Transverse colon (tissue), 4 donors: ENCODE measurements around the gene CFAP99. TPM values are rescaled to one million over a fixed set of nuclear protein-coding genes. Genes with fewer than 3 reads are reported as not detected.

Experiments used
- DNase-seq: peaks from one replicate; pipeline ENCODE4 v3.0.0-alpha.2; 2019
- H3K27ac ChIP-seq, 4 donors: fragments of 200-600 bp; sonication (generic); 2 replicates each; pipeline ENCODE4 v1.5.1; 2016 to 2018; ENCODE audit warnings: inconsistent platforms in 4 of 4
- H3K27me3 ChIP-seq: fragments of 200-600 bp; sonication (generic); 2 replicates; pipeline ENCODE4 v1.5.1; 2017; ENCODE audit warnings: inconsistent platforms
- H3K36me3 ChIP-seq, 4 donors: fragments of 200-600 bp; sonication (generic); 2 replicates each; pipeline ENCODE4 v1.5.1; 2017 to 2019; ENCODE audit warnings: inconsistent platforms in 4 of 4
- H3K4me1 ChIP-seq, 4 donors: fragments of 200-600 bp; sonication (generic); 2 replicates each; pipeline ENCODE4 v1.5.1; 2017 to 2020; ENCODE audit warnings: inconsistent platforms in 4 of 4
- H3K4me3 ChIP-seq, 4 donors: fragments of 200-600 bp; sonication (generic); 1 replicate in 1 of 4; 2 replicates in 3 of 4; pipeline versions ENCODE4 v1.5.1 to v1.6.1; 2017 to 2019; ENCODE audit warnings: inconsistent platforms in 4 of 4
- H3K9me3 ChIP-seq, 2 donors: fragments of 200-600 bp; sonication (generic); 2 replicates each; pipeline ENCODE4 v1.5.1; 2017 to 2019; ENCODE audit warnings: inconsistent platforms in 2 of 2
- EP300 ChIP-seq: sonication (generic); formaldehyde crosslinking; IDR thresholded peaks from one replicate; pipeline ENCODE4 v1.6.1; 2017; ENCODE audit warnings: antibody characterized with exemption, low read depth
- POLR2A ChIP-seq: fragments of 450-650 bp; IDR thresholded peaks from one replicate; pipeline ENCODE4 v1.6.1; 2016; ENCODE audit warnings: antibody characterized with exemption, mild to moderate bottlenecking, moderate library complexity
- POLR2AphosphoS5 ChIP-seq, 3 donors: sonication (generic); formaldehyde crosslinking; IDR thresholded peaks; one replicate each; pipeline ENCODE4 v1.6.1; 2016; ENCODE audit warnings: antibody characterized with exemption in 3 of 3
- WGBS, 2 donors: methylation state at CpG; one replicate each; pipeline ENCODE4 v1.1.5; 2018; ENCODE audit warnings: low coverage in 1 of 2; 5-methylcytosine and 5-hydroxymethylcytosine counted together
- in situ Hi-C, 4 donors: fragments of 200-750 bp; cut with MboI; loops; one replicate each; pipeline versions ENCODE4 v1.15.0 to v1.15.1; 2017; ENCODE audit warnings: low sequenced_read_pairs in 3 of 4, low pct_ligation_motif_present in 1 of 4, low pct_unique_long_range_greater_than_20kb in 1 of 4
- intact Hi-C: fragments of 100-400 bp; cut with DNase I; formaldehyde crosslinking; loops from one replicate; pipeline ENCODE4 v1.15.1; 2023; ENCODE audit warnings: low total_unique reads
- total RNA-seq, 4 donors: library from RNA; depleted of rRNA; stranded (reverse); fragments of >200 nt; gene quantifications; one replicate each; pipeline ENCODE4 v1.1.0, GENCODE V29; 2016
- TF ChIP-seq, protein P1 (sequence below), 5 experiments: fragments of 200-600 bp in 3 of 5; fragments of 450-650 bp in 2 of 5; sonication (generic) in 3 of 5; IDR thresholded peaks; 1 replicate in 2 of 5; 2 replicates in 3 of 5; pipeline ENCODE4 v1.5.1; 2016 to 2017; ENCODE audit warnings: antibody characterized with exemption in 5 of 5, inconsistent platforms in 3 of 5, mild to moderate bottlenecking in 2 of 5, moderate library complexity in 1 of 5

The CFAP99 gene
- total RNA-seq, 4 donors from 2014 or later, result 0.32 to 0.82 (median 0.60) TPM; not detected in 1

DNA sequence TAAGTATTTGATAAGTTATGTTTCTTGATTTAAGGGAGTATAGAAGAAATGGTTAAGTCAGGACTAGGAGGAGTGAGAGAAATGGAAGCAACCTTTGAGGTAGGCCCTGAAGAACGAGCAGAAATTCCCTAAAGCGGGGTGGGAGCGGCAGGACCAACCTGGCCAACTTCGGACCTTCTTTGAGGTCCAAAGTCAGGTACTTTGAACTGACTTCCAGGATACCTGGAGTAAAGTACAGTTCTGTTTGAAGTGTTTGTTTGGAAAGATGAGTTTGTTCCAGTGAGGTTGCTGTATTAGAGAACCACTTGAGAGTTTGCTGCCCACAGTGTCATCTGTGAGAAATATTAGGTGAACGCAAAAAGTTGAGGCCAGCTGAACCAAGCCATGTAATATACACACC, 61.9 kb downstream of the CFAP99 start:
- in situ Hi-C loops, result no loop called here
- no peak overlapping the region for H3K4me3 ChIP-seq
- peaks cover 44 to 99% (median 81%) of the 10 kb centered on the region in 4 donors for H3K4me1 ChIP-seq
- no peak for DNase-seq
- intact Hi-C loops, result no loop called here
- no peaks in the 10 kb centered on the region for H3K27me3 ChIP-seq
- H3K27ac ChIP-seq, result no peak overlapping the region
- H3K36me3 ChIP-seq, result no peaks in the 10 kb centered on the region
- TF ChIP-seq POLR2AphosphoS5 (IDR thresholded peaks at IDR 0.05), result no peak
- TF ChIP-seq POLR2A, result no peak
- TF ChIP-seq, protein P1, sequence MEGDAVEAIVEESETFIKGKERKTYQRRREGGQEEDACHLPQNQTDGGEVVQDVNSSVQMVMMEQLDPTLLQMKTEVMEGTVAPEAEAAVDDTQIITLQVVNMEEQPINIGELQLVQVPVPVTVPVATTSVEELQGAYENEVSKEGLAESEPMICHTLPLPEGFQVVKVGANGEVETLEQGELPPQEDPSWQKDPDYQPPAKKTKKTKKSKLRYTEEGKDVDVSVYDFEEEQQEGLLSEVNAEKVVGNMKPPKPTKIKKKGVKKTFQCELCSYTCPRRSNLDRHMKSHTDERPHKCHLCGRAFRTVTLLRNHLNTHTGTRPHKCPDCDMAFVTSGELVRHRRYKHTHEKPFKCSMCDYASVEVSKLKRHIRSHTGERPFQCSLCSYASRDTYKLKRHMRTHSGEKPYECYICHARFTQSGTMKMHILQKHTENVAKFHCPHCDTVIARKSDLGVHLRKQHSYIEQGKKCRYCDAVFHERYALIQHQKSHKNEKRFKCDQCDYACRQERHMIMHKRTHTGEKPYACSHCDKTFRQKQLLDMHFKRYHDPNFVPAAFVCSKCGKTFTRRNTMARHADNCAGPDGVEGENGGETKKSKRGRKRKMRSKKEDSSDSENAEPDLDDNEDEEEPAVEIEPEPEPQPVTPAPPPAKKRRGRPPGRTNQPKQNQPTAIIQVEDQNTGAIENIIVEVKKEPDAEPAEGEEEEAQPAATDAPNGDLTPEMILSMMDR (IDR thresholded peaks at IDR 0.05), result no peak
- no peak for TF ChIP-seq EP300
- no peaks in the 10 kb centered on the region for H3K9me3 ChIP-seq
- WGBS, 2 donors, result 87 to 100% methylated on average over 1 to 5 of the region's 5 CpGs

DNA sequence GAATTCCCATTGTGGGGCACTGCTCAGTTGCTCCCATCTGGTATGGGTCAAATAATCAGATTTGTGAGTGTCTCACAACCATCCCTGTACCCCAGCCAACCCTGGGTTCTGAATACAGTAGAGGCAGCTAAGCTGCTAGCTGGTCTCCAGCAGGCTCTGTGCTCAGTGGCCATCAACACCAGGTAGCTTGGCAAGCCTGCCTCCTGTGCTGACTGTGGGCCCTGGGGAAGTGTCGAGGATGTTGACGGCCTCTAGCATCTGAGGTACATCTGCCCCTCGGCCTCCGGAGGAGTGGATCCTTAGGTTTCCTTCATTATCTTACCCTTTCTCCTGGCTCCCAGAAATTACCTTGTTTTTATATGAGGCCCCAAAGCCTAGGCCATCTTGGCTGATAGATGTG, 63.4 kb downstream of the CFAP99 start:
- Histone ChIP-seq H3K27me3 (no peaks in the 10 kb centered on the region), H3K9me3 (no peaks in the 10 kb centered on the region), H3K4me3 (peak overlapping the region in 1 of 4 donors; percentile 3), H3K36me3 (no peaks in the 10 kb centered on the region), H3K27ac (peak overlapping the region; percentile 57 to 83 (median 72)), H3K4me1 (peaks cover 55 to 99% (median 89%) of the 10 kb centered on the region in 4 donors)
- DNase-seq, result no peak
- 61% methylated on average over 4 of the region's 4 CpGs; no CpG with 5 or more reads in 1 of the 2 donors for WGBS, 2 donors
- in situ Hi-C loops (no loop called here), intact Hi-C loops (no loop called here)
- TF ChIP-seq, protein P1 (IDR thresholded peaks at IDR 0.05), result no peak
- no peak for TF ChIP-seq POLR2AphosphoS5 (IDR thresholded peaks at IDR 0.05)
- TF ChIP-seq POLR2A, result no peak
- TF ChIP-seq EP300, result no peak

DNA sequence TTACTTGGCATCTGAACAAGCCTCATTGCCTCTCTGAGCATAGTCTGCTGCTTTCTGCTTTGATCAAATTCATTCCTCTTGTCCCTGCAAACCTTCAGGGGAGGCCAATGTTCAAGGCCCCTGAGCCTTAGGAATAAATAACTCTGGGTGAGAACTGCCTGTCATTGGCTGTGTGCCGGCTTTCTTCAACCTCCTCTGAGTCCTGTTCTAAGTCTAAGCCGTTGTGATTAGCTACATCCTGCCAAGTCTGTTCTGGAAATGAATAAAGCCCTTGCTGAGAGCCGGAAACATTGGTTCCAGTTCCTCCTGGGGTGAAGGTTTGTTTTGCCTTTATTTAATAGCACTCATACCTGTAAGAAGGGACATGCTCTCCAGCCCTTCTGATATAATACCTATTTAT, 63.9 kb downstream of the CFAP99 start:
- intact Hi-C loops (no loop called here), in situ Hi-C loops (no loop called here)
- Histone ChIP-seq H3K4me3 (peak overlapping the region in 1 of 4 donors; percentile 3), H3K27me3 (no peaks in the 10 kb centered on the region), H3K27ac (peak overlapping the region; percentile 57 to 83 (median 72)), H3K4me1 (peaks cover 53 to 99% (median 89%) of the 10 kb centered on the region in 4 donors), H3K9me3 (no peaks in the 10 kb centered on the region), H3K36me3 (no peaks in the 10 kb centered on the region)
- WGBS, 2 donors, result 0 to 7% methylated on average over 1 to 3 of the region's 3 CpGs
- DNase-seq, result no peak
- TF ChIP-seq POLR2A (no peak), POLR2AphosphoS5 (IDR thresholded peaks at IDR 0.05) (peak in 1 of 3 donors; percentile 16)

DNA sequence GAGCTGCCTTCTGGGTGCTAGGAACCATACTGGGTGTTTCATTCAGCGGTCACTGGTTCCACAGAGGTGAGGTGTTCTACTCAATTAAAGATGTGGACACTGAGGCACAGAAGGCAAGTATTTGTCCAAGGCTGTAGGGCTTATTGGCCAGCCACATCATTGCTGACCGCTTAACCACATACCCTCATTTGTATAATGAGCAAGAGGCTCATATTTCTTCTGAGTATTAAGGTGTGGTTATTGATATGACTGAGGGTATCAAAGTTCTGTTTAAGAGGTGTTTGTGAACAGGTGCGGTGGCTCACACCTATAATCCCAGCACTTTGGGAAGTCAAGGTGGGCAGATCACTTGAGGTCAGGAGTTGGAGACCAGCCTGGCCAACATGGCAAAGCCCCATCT, 64.5 kb downstream of the CFAP99 start:
- no peak overlapping the region for H3K4me3 ChIP-seq
- intact Hi-C loops (no loop called here), in situ Hi-C loops (no loop called here)
- no peak for TF ChIP-seq POLR2A
- TF ChIP-seq, protein P1 (IDR thresholded peaks at IDR 0.05), result no peak
- TF ChIP-seq EP300, result no peak
- TF ChIP-seq POLR2AphosphoS5 (IDR thresholded peaks at IDR 0.05), result no peak
- no peaks in the 10 kb centered on the region for H3K27me3 ChIP-seq
- H3K36me3 ChIP-seq, result no peaks in the 10 kb centered on the region
- DNase-seq, result no peak
- peaks cover 48 to 99% (median 88%) of the 10 kb centered on the region in 4 donors for H3K4me1 ChIP-seq
- H3K27ac ChIP-seq, result peak overlapping the region; percentile 57 to 83 (median 72)
- H3K9me3 ChIP-seq, result no peaks in the 10 kb centered on the region
- 58% methylated on average over 3 of the region's 3 CpGs; no CpG with 5 or more reads in 1 of the 2 donors for whole genome bisulfite sequencing, 2 donors

DNA sequence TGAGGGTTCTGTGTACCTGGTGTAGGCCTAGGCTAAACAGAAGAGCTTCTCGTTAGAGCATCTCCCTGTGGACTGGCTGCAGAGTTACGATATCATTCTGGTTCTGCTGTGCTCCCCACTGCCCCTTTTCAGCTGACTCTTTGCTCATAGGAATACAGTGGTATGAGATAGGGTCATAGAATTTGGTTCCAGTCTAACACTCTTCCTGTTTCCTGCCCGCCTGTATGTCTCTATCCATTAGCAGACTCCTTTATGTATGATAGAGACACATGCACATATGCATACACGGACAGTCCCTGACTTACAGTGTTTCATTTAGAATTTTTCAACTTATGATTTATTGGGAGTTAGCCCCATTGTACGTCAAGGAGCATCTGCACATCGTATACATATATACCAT, 65.4 kb downstream of the CFAP99 start:
- in situ Hi-C loops, result no loop called here
- Histone ChIP-seq H3K27me3 (no peaks in the 10 kb centered on the region), H3K27ac (peak overlapping the region; percentile 74 to 83 (median 80)), H3K9me3 (no peaks in the 10 kb centered on the region), H3K4me1 (peaks cover 43 to 92% (median 79%) of the 10 kb centered on the region in 4 donors), H3K4me3 (no peak overlapping the region), H3K36me3 (no peaks in the 10 kb centered on the region)
- TF ChIP-seq POLR2AphosphoS5 (IDR thresholded peaks at IDR 0.05) (no peak), POLR2A (no peak), EP300 (no peak)
- TF ChIP-seq, protein P1 (IDR thresholded peaks at IDR 0.05), result no peak
- no peak for DNase-seq
- WGBS, 2 donors, result 60 to 72% methylated on average over 2 to 6 of the region's 6 CpGs
- intact Hi-C loops, result no loop called here
